GM21528 (cell line): ENCODE measurements around the gene KDM2B.
A peak's percentile ranks its signal among the peaks of the same experiment; 100 is the strongest.

Experiments used
- ATAC-seq: cut with Tn5 transposase; IDR thresholded peaks from one replicate; pipeline ENCODE4 v1.9.1; 2021; ENCODE audit warnings: mild to moderate bottlenecking, moderate library complexity; ENCODE audit not compliant: unreplicated experiment, low FRiP score

Gene KDM2B

GRCh38 chr12:121580959-121581685, at the start of gene KDM2B:
Gene KDM2B (minus strand): TSS chr12:121581023. CDS start chr12:121580911, 112 bp downstream.
- ATAC-seq, result no peak

GRCh38 chr12:121628536-121628935, 47.7 kb upstream of the KDM2B start:
- ATAC-seq, result no peak

GRCh38 chr12:121628037-121628436, 47.2 kb upstream of the KDM2B start:
- ATAC-seq, result no peak

- ATAC-seq, result peak; percentile 46
These were observed 46.2 kb upstream of the KDM2B start for GRCh38 chr12:121626853-121627640.

DNA sequence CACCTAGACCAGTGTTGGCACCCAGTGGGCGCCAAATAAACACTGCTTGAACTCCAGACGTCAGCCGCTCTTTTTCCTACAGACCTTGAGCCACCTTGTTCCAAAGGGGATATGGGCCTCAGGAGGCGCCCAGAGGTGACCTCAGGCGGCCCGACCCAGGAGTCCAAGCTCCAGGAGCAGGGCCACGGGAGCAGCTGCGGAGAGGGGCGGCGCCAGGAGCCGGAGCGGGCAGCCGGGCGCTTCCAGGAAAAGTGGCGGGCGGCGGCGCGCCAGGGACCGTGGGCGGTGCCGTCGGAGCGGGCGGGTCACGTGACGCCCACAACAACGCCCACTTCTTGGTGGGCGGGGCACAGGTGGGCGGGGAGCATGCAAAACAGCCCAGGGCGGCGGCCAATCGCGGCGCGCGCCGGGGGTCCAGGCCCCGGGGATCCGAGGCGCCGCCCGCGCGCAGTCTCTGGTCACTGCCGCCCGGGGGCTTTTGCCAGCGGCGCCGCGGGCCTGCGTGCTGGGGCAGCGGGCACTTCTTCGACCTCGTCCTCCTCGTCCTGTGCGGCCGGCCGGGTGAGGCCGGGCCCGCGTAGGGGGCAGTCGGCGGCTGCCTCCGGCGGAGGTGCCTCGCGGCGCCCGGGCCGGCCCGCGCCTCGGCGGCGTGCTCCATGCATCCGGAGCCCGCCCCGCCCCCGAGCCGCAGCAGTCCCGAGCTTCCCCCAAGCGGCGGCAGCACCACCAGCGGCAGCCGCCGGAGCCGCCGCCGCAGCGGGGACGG, 45.4 kb upstream of the KDM2B start, which contains the start of gene ORAI1:
ORAI1 (plus strand) TSS at position 444 of the 766 bp plus-strand sequence.
- ATAC-seq, result peak; percentile 64

DNA sequence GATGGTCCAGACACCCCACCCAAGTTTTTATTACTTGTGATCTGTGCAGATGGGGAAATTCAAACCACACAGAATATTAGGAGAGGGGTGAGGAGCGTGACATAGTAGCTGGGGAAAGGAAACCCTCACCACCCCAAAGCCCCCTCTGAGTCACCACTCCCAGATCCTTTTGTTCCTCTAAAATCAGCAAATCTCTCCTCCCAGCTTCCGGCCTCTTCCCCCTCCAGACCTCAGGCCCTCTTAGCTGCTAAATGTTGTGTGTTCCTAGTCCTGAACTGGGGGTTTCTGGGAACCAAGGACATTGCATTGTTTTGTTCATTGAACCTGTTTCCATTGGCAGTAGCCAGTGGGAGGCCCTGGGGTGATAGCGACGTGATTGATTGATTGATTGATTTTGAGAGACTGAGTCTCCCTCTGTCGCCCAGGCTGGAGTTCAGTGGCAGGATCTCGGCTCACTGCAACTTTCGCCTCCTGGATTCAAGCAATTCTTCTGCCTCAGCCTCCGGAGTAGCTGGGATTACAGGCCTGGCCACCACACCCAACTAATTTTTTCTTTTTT, 39.6 kb upstream of the KDM2B start:
- ATAC-seq, result no peak

- ATAC-seq, result no peak
These were observed 37.9 kb upstream of the KDM2B start for GRCh38 chr12:121618659-121619233.

DNA sequence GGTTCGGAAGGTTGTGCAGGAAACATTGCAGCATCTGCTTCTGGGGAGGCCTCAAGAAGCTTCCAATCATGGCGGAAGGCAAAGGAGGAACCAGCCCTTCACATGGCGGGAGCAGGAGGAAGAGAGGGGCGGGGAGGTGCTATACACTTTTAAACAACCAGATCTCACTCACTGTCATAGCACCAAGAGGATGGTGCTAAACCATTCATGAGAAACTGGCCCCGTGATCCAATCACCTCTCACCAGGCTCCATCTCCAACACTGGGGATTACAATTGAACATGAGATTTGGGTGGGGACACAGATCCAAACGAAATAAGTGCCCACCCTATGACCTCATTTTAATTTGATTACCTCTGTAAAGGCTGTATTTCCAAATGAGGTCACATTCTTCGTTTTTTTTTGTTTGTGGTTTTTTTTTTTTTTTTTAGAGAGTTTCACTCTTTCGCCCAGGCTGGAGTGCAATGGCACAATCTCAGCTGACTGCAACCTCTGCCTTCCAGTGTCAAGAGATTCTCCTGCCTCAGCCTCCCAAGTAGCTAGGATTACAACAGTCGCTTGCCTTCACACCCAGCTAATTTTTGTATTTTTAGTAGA, 34.1 kb upstream of the KDM2B start:
- ATAC-seq, result no peak

DNA sequence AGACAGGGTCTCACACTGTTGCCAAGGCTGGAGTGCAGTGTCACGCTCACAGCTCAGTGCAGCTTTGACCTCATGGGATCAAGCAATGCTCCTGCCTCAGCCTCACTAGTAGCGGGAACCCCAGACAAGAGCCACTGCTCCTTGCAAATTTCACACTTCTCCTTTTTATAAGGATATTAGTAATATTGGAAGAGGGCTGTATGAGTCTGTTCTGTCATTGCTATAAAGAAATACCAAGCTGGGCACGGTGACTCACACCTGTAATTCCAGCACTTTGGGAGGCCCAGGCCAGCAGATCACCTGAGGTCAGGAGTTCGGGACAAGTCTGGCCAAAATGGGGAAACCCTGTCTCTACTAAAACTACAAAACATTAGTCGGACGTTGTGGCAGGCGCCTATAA, 32.6 kb upstream of the KDM2B start:
- ATAC-seq, result no peak

GRCh38 chr12:121611306-121611705, 30.5 kb upstream of the KDM2B start:
- ATAC-seq, result no peak

DNA sequence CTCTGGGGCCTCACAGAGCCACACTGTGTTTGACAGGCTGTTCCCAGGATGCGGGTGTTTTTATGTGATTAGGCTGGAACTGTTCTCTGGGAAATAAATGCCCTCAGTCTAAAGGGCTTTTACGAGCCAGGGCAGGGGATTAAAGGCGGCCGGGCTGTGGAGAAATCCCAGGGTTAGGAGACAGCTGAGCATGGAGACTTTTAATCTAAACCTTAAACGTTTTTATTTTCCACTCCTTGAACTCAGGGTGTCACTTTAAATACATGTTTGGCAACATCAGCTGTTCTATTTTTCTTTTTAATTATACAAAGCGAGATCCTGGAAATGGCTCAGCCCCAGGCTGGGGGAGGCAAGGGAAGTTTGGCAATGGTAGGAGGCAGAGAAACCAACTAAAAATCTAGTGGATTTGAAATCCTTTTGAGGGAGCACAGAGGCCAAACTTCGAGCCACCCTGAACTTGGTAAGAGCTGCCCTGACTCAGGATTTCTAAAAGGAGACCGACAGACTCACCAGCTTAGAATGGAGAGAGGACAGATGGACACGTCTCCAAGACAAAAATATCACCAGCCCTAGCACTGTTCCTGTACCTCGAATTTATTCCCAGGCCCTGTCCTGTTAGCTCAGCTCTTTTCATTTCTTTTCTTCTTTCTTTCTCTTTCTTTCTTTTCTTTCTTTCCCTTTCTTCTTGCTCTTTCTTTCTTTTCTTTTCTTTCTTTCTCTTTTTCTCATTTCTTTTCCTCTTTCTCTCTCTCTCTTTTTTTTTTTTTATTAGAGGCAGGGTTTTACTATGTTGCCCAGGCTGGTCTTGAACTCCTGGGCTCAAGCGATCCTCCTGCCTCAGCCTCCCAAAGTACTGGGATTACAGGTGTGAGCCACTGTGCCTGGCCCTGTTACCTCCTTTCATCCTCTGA, 29.7 kb upstream of the KDM2B start:
- no peak for ATAC-seq

DNA sequence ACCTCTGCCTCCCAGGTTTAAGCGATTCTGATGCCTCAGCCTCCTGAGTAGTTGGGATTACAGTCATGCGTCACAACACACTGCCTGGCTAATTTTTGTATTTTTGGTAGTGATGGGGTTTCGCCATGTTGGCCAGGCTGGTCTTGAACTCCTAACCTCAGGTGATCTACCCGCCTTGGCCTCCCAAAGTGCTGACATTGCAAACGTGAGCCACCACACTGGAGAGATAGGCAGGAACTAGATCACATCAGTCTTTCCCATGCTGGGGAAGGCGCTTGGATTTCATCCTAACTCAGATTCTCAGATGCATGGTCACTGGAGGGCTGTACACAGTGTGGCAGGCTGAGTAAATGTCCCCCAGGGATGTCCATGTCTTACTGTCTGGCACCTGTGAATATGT, 27.5 kb upstream of the KDM2B start:
- ATAC-seq, result no peak

DNA sequence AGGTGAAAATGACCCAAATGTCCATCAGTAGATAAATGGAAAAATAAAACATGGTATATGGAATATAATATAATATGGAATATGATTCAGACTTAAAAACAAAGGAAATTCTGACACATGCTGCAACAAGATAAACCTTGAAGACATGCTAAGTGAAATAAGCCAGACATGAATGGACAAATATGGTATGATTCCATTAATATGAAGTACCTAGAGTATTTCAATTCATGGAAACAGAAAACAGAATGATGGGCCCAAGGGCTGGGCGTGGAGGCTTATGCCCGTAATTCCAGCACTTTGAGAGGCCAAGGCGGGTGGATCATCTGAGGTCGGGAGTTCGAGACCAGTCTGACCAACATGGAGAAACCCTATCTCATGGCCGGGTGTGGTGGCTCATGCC, 22.8 kb upstream of the KDM2B start:
- ATAC-seq, result no peak

DNA sequence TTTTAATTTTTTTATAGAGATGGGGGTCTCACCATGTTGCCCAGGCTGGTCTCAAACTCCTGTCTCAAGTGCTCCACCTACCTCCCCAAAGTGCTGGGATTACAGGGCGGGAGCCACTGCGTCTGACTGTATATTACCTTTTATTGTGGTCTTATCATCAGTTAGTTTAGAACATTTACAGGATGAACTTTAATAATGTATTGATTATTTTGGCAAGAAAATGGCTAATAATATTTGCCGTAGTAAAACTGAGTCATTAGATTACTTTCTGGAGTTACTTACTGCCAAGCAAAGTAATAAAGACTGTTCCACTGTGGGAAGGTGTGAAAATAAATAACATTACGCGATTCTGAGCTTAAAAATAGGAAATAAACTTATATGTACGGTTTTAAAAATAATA, 21.9 kb upstream of the KDM2B start:
- no peak for ATAC-seq

GRCh38 chr12:121600702-121601336, 20.0 kb upstream of the KDM2B start:
- ATAC-seq, result no peak

- ATAC-seq, result no peak
These were observed 15.7 kb upstream of the KDM2B start for GRCh38 chr12:121596526-121596925.

DNA sequence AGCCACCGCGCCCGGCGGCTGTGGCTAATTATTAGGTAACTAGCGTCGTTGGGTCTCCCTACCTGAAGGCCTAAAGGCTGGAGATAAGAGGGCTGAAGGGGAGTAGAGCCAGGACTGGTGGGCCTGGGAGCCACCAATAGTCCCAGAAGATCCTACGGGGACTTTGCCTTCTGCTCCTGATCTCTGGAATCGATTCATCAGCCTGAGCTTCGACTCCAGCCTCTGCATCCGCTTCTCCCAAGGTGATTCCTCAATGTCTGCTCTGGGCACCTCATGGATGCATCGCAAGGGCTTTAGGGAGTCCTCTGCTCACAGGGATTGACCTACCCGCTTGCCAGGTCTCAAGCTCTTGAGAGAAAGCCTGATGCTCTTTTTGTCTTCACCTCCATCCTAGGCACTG, 14.7 kb upstream of the KDM2B start:
- ATAC-seq, result no peak

- no peak for ATAC-seq
These were observed 11.5 kb upstream of the KDM2B start for GRCh38 chr12:121592320-121592719.
